Adrenal gland (tissue), 5 donors: ENCODE data around the gene CTDSPL.
A peak's percentile ranks its signal among the peaks of the same experiment; 100 is the strongest.

ENCODE experiments used
- POLR2A ChIP-seq, 2 donors: fragments of 450-650 bp; IDR thresholded peaks; one replicate each; pipeline ENCODE4 v1.6.1; 2017; ENCODE audit warnings: antibody characterized with exemption in 2 of 2, mild to moderate bottlenecking in 2 of 2, moderate library complexity in 1 of 2
- TF ChIP-seq, protein P1 (sequence below), 6 experiments: fragments of 450-650 bp in 4 of 6; fragments of 200-600 bp in 2 of 6; sonication (generic) in 1 of 6; IDR thresholded peaks; 1 replicate in 5 of 6; 2 replicates in 1 of 6; pipeline versions ENCODE4 v1.5.1 to v1.8.0; 2016 to 2021; ENCODE audit warnings: antibody characterized with exemption in 6 of 6, mild to moderate bottlenecking in 2 of 6, moderate library complexity in 1 of 6
- donor health status: DM: no; HTN: no; CAD: no.

DNA sequence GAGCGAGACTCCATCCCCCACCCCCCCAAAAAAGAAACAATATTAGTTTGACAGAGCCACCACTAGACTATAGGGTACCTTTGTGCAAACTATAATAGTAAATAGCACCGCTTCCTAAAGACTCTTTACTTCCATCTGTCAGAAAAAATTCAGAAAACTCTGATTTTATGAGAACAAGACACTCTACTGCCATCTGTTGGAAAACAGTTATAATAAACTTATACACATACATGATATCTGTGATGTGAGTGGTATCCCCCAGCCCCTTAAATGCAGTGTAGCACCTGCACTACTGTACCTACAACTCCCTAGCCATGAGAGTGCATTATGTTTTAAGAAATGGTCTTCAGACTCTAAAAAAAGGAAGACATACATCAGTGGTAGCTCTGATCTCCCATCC is 47.1 kb upstream of the CTDSPL start:
- TF ChIP-seq, protein P1, sequence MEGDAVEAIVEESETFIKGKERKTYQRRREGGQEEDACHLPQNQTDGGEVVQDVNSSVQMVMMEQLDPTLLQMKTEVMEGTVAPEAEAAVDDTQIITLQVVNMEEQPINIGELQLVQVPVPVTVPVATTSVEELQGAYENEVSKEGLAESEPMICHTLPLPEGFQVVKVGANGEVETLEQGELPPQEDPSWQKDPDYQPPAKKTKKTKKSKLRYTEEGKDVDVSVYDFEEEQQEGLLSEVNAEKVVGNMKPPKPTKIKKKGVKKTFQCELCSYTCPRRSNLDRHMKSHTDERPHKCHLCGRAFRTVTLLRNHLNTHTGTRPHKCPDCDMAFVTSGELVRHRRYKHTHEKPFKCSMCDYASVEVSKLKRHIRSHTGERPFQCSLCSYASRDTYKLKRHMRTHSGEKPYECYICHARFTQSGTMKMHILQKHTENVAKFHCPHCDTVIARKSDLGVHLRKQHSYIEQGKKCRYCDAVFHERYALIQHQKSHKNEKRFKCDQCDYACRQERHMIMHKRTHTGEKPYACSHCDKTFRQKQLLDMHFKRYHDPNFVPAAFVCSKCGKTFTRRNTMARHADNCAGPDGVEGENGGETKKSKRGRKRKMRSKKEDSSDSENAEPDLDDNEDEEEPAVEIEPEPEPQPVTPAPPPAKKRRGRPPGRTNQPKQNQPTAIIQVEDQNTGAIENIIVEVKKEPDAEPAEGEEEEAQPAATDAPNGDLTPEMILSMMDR (IDR thresholded peaks at IDR 0.05) = peak; percentile 15 to 42 (median 22)
- TF ChIP-seq POLR2A (IDR thresholded peaks at IDR 0.05) = no peak
